PC-3 (cell line): ENCODE results near the gene GPR25.

ENCODE experiments used
- CTCF ChIP-seq: fragments of 300-600 bp; sonication (generic); conservative IDR thresholded peaks from 2 replicates; pipeline ENCODE4 v1.5.1; 2017; ENCODE audit warnings: antibody characterized with exemption, low read depth, mild to moderate bottlenecking, low read length
- EZH2 ChIP-seq: fragments of 300-600 bp; sonication (generic); IDR thresholded peaks from one replicate; pipeline ENCODE4 v1.6.1; 2017; ENCODE audit warnings: antibody characterized with exemption, mild to moderate bottlenecking, low read length; ENCODE audit not compliant: unreplicated experiment
- EZH2phosphoT487 ChIP-seq: fragments of 300-600 bp; sonication (generic); IDR thresholded peaks from 2 replicates; pipeline ENCODE4 v1.6.1; 2018; ENCODE audit warnings: mild to moderate bottlenecking, antibody characterized with exemption, low read length, borderline replicate concordance

DNA sequence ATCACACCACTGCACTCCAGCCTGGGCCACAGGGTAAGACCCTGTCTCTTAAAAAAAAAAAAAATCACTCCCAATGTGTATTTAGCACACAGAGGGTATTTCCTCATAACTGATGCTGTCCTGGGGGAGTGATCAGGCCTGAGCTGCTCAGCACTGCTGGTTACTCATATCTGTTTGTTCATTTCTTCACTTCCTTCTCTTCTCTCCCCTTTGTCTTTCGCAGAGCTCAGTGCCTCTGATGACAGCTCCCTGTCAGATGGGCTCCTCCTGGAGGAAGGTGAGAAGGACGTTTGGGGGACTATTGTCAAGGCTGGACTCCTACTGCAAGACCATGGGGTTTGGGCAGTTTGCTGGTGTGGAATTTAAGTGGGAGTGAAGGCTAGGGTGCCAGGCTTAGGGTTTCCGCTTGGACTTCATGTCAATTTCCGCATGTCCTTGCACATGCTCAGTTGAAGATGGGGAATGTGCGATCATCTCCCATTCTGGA is 34.9 kb downstream of the GPR25 start:
- no peak; the same call in 1 of the 2 replicates for TF ChIP-seq CTCF
- no peak for TF ChIP-seq EZH2
- TF ChIP-seq EZH2phosphoT487: no peak
